Measurements from ENCODE around the gene PVRIG. TPM values are rescaled to one million over a fixed set of nuclear protein-coding genes. Genes with fewer than 3 reads are reported as not detected.
A peak's percentile ranks its signal among the peaks of the same experiment; 100 is the strongest.
"Not testable (repeated sequence)": the region's sequence is repeated elsewhere in the genome, so short reads cannot be mapped to it uniquely, and the experiment has no call there.

PVRIG gene
- total RNA-seq, 4 donors from 2014 or later = 0.23 to 1.5 (median 1.4) TPM; not detected in 1

- Histone ChIP-seq H3K4me3 (peak within 1 kb of the TSS; percentile 45 to 59 (median 51)), H3K4me1 (peaks cover 16 to 23% (median 17%) of the 10 kb centered on the region in 4 donors), H3K9me3 (no peaks in the 10 kb centered on the region), H3K27ac (replicated peaks in 1 of 4) (peak within 1 kb of the TSS in 3 of 4 donors; percentile 29 to 59 (median 49)), H3K27me3 (peaks cover 0 to 4% (median 0%) of the 10 kb centered on the region in 4 donors), H3K36me3 (no peaks in the 10 kb centered on the region)
- no peak for TF ChIP-seq CTCF (IDR thresholded peaks at IDR 0.05)
- no peak for TF ChIP-seq POLR2AphosphoS5 (IDR thresholded peaks at IDR 0.05)
- no peak for TF ChIP-seq EP300 (IDR thresholded peaks at IDR 0.05)
- TF ChIP-seq POLR2A (IDR thresholded peaks at IDR 0.05; ENCODE audit: low read depth) = no peak
- peak; percentile 98 for DNase-seq (ENCODE audit: extremely low spot score)
- WGBS = 2% methylated on average over 34 of the region's 78 CpGs
- intact Hi-C loops (cut with DNase I) = no loop called here
Measured at GRCh38 chr7:100177045-100178001, 42.4 kb upstream of the PVRIG start, which contains the start of the genes GPC2 and STAG3. Gene GPC2, minus strand, starts transcription at chr7:100177381. Its CDS starts 182 bp downstream, at chr7:100177199. Gene STAG3, plus strand, starts transcription at chr7:100177918. Its CDS starts 2,639 bp downstream, at chr7:100180557.

- H3K4me3 ChIP-seq; H3K36me3 ChIP-seq; H3K9me3 ChIP-seq; DNase-seq (ENCODE audit: extremely low spot score); H3K27me3 ChIP-seq; intact Hi-C loops (cut with DNase I); H3K27ac ChIP-seq (replicated peaks in 1 of 4): not testable (repeated sequence)
- peaks cover 16 to 23% (median 17%) of the 10 kb centered on the region in 4 donors for H3K4me1 ChIP-seq
- WGBS = 86% methylated on average over 3 of the region's 3 CpGs
Measured at GRCh38 chr7:100180084-100180483, 39.7 kb upstream of the PVRIG start.

- DNase-seq (ENCODE audit: extremely low spot score); H3K4me1 ChIP-seq; H3K27me3 ChIP-seq; H3K4me3 ChIP-seq; intact Hi-C loops (cut with DNase I); H3K9me3 ChIP-seq; H3K27ac ChIP-seq (replicated peaks in 1 of 4); H3K36me3 ChIP-seq: not testable (repeated sequence)
- 86% methylated on average over 6 of the region's 6 CpGs for WGBS
Measured at GRCh38 chr7:100182616-100183015, 37.1 kb upstream of the PVRIG start.

GRCh38 chr7:100183090-100183489, 36.7 kb upstream of the PVRIG start:
- H3K27ac ChIP-seq (replicated peaks in 1 of 4); DNase-seq (ENCODE audit: extremely low spot score); intact Hi-C loops (cut with DNase I); H3K4me1 ChIP-seq; H3K9me3 ChIP-seq; H3K27me3 ChIP-seq; H3K36me3 ChIP-seq; H3K4me3 ChIP-seq: not testable (repeated sequence)
- 84% methylated on average over 6 of the region's 6 CpGs for WGBS

GRCh38 chr7:100185726-100186125, 34.0 kb upstream of the PVRIG start:
- no peaks in the 10 kb centered on the region for H3K36me3 ChIP-seq
- TF ChIP-seq CTCF (IDR thresholded peaks at IDR 0.05) (no peak), EP300 (IDR thresholded peaks at IDR 0.05) (no peak), POLR2A (IDR thresholded peaks at IDR 0.05; ENCODE audit: low read depth) (no peak), POLR2AphosphoS5 (IDR thresholded peaks at IDR 0.05) (no peak)
- no peak for DNase-seq (ENCODE audit: extremely low spot score)
- H3K4me1 ChIP-seq = no peaks in the 10 kb centered on the region
- no peak overlapping the region for H3K4me3 ChIP-seq
- H3K9me3 ChIP-seq = no peaks in the 10 kb centered on the region
- H3K27ac ChIP-seq (replicated peaks in 1 of 4) = no peak overlapping the region
- WGBS = 80% methylated on average over 2 of the region's 2 CpGs
- intact Hi-C loops (cut with DNase I) = no loop called here
- no peaks in the 10 kb centered on the region for H3K27me3 ChIP-seq

- WGBS = 67% methylated on average over 3 of the region's 3 CpGs
- TF ChIP-seq CTCF (IDR thresholded peaks at IDR 0.05) (no peak), POLR2A (IDR thresholded peaks at IDR 0.05; ENCODE audit: low read depth) (no peak), EP300 (IDR thresholded peaks at IDR 0.05) (no peak), POLR2AphosphoS5 (IDR thresholded peaks at IDR 0.05) (no peak)
- no peaks in the 10 kb centered on the region for H3K4me1 ChIP-seq
- H3K36me3 ChIP-seq = no peaks in the 10 kb centered on the region
- no peaks in the 10 kb centered on the region for H3K27me3 ChIP-seq
- H3K4me3 ChIP-seq = no peak overlapping the region
- intact Hi-C loops (cut with DNase I) = no loop called here
- DNase-seq (ENCODE audit: extremely low spot score) = no peak
- no peaks in the 10 kb centered on the region for H3K9me3 ChIP-seq
- no peak overlapping the region for H3K27ac ChIP-seq (replicated peaks in 1 of 4)
Measured at GRCh38 chr7:100189061-100189460, 30.7 kb upstream of the PVRIG start.

All from esophagus muscularis mucosa (tissue), 4 donors.